Cardiac septum (tissue), 1 donor: ENCODE measurements around the gene SLC44A4. TPM values are rescaled to one million over a fixed set of nuclear protein-coding genes. Genes with fewer than 3 reads are reported as not detected.
"Not testable (repeated sequence)": the region's sequence is repeated elsewhere in the genome, so short reads cannot be mapped to it uniquely, and the experiment has no call there.

ENCODE experiments used
- DNase-seq: peaks from one replicate; pipeline ENCODE4 v3.0.0-alpha.2; 2020; ENCODE audit warnings: low spot score
- intact Hi-C: fragments of 100-400 bp; cut with DNase I; formaldehyde crosslinking; loops from one replicate; pipeline ENCODE4 v1.14.0; 2022
- total RNA-seq: library from RNA; stranded (reverse); fragmentation: NEBNext Ultra II Directional; extraction: Animal tissue kit (Norgen Biotek cat#: 25700); gene quantifications from one replicate; pipeline ENCODE4 v1.2.1, GENCODE V29; 2021
- donor health status: DM: no; HTN: no; CAD: no.

SLC44A4 gene
- total RNA-seq, 1 donor from 2014 or later: not detected

GRCh38 chr6:31883676-31884075 is 4.9 kb upstream of the SLC44A4 start:
- intact Hi-C loops: no loop called here
- DNase-seq: no peak

- DNase-seq: no peak
- intact Hi-C loops: no loop called here
Observed at GRCh38 chr6:31882344-31882743, 3.5 kb upstream of the SLC44A4 start.

GRCh38 chr6:31881136-31881859 is 2.5 kb upstream of the SLC44A4 start:
- intact Hi-C loops: no loop called here
- DNase-seq: no peak

GRCh38 chr6:31880616-31881015 is 1.8 kb upstream of the SLC44A4 start:
- DNase-seq: no peak
- intact Hi-C loops: no loop called here

GRCh38 chr6:31879901-31880300 is 1.1 kb upstream of the SLC44A4 start:
- intact Hi-C loops: no loop called here
- DNase-seq: no peak

GRCh38 chr6:31879143-31879542 is 346 bp upstream of the SLC44A4 start:
- no peak for DNase-seq
- intact Hi-C loops: no loop called here

GRCh38 chr6:31878222-31878621 is 575 bp downstream of the SLC44A4 start:
- no peak for DNase-seq

GRCh38 chr6:31877651-31878161 is 1.1 kb downstream of the SLC44A4 start:
- DNase-seq: no peak
- intact Hi-C loops: no loop called here

More at GRCh38 chr6:31878222-31878621, 575 bp downstream of the SLC44A4 start:
- intact Hi-C loops: no loop called here

- DNase-seq: no peak
- intact Hi-C loops: no loop called here
Observed at GRCh38 chr6:31877125-31877650, 1.6 kb downstream of the SLC44A4 start.

- DNase-seq: no peak
- intact Hi-C loops: no loop called here
Observed at GRCh38 chr6:31876357-31876756, 2.4 kb downstream of the SLC44A4 start.

- intact Hi-C loops: no loop called here
- no peak for DNase-seq
Observed at GRCh38 chr6:31875877-31876276, 2.9 kb downstream of the SLC44A4 start.

- intact Hi-C loops: no loop called here
- no peak for DNase-seq
Observed at GRCh38 chr6:31874836-31875572, 3.8 kb downstream of the SLC44A4 start.

GRCh38 chr6:31874084-31874670 is 4.6 kb downstream of the SLC44A4 start:
- intact Hi-C loops: no loop called here
- no peak for DNase-seq

- intact Hi-C loops: no loop called here
- DNase-seq: no peak
Observed at GRCh38 chr6:31871046-31871659, 7.6 kb downstream of the SLC44A4 start.

- intact Hi-C loops: no loop called here
- DNase-seq: no peak
Observed at GRCh38 chr6:31870385-31870921, 8.3 kb downstream of the SLC44A4 start.

- intact Hi-C loops: loop anchor here (10.0 kb wide), 1 partner anchor 185 kb away; the partner anchor contains the start of gene LY6G5C
Observed at GRCh38 chr6:31869343-31869742, 9.5 kb downstream of the SLC44A4 start.

GRCh38 chr6:31868658-31868971 is 10.2 kb downstream of the SLC44A4 start:
- DNase-seq: not testable (repeated sequence)
- intact Hi-C loops: loop anchor here (10.0 kb wide), 1 partner anchor 184 kb away; the partner anchor contains the start of gene LY6G5C

More at GRCh38 chr6:31869343-31869742, 9.5 kb downstream of the SLC44A4 start:
- DNase-seq: no peak

- DNase-seq: no peak
- intact Hi-C loops: loop anchor here (10.0 kb wide), 1 partner anchor 181 kb away; the partner anchor contains the start of gene LY6G5C
Observed at GRCh38 chr6:31865205-31866118, 13.3 kb downstream of the SLC44A4 start.
